EL (cell line): ENCODE data around the gene ZBTB7C.

Source experiments
- DNase-seq: peaks from one replicate; pipeline ENCODE4 v3.0.0-alpha.2; 2016

ZBTB7C gene

DNA sequence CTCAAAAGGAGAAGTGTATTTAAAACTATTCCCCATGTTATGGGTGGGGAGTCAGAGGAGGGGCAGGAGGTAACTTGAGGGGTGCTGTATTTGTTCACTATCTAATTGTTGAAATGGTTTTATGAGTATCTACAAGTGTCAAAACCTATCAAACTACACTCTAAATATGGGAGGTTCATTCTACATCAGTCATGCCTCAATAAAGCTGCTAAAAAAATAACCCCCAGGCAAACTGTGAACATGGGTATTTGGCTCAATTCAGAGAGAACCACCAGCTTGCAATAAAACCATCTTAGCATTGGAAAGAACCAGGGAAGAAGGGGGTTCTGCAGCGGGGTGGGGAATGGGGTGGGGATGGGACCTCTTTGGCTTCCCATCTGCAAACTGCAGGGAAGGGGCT is 302.7 kb downstream of the ZBTB7C start:
- DNase-seq = no peak

DNA sequence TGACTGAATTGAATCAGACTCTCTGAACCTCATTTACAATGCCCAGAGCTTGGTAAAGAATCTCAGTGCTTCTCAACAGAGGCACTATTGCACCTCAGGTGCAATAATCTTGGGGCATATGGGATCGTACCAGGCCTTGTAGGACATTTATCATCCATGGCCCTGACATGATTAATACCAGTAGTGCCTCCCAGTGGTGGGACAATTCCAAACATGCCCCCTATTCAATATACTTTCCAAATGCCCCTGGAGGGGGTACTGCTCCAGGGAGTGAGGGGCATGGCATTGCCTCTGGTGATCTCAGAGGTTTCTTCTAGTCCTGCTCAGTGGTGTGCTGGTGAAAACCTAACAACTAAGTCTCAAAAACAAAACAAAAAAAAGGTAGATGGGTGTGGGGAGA is 303.9 kb downstream of the ZBTB7C start:
- DNase-seq = no peak

DNA sequence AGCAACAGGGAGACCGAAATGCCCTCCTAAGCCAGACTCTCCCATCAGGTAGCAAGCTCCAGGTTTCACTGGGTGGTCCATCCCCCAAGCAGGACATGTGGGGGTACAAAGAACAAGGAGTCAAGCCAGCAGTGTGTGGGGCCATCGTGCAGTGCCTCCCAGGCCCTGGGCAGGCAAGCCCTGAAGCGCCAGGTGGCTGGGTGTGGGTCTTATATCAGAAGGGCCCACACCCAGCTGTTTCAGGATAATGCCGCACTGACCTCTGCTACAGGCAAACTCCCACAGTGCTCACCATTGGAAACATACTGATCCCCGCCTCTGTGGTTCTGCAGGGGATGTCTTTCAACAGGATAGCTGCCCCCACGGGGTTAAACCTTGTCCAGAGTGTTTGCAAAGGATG is 304.5 kb downstream of the ZBTB7C start:
- DNase-seq = no peak

DNA sequence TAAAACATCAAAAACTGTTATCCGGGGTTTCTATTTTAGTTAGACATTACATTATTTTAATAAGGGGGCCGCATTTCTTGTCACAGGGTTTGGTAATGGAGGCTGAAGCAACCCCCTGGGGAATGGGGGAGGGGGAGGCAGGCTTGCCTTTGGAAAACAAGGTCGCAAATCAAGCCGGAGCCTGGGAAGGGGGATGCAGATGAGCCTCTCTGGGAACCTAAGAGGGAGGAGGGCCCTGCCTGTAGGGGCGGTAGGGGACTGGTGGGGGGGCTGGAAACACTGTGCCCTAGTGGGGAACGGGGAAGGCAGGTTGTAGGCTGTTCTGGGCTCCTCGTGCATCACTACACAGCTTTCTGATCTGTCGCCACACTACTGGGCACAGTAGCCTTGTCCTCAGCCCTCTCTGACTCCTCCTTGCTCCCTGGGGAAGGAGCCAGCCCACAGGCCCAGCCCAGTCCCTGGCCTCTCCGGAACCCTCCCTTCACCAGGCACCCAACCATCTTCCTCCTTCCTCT is 308.5 kb downstream of the ZBTB7C start:
- no peak for DNase-seq

DNA sequence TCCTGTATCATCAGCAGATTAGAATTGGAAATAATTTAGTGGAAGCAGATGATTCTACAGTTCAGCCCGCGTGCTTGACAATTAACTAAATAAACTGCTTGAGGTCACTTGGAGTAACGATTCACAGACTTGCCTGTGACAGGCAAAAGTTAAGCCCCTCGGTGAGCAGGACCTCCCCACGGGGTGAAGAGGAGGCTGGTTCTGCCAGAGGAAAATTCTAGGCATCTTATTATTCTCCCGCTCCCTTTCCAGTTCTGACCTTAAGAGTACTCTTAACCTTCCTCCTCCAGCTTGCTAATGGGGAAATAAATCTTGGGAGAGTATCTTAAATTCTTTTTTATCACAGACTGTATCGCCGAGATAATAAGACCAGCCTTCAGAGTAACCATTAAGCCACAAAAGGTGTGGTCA is 309.0 kb downstream of the ZBTB7C start:
- no peak for DNase-seq

DNA sequence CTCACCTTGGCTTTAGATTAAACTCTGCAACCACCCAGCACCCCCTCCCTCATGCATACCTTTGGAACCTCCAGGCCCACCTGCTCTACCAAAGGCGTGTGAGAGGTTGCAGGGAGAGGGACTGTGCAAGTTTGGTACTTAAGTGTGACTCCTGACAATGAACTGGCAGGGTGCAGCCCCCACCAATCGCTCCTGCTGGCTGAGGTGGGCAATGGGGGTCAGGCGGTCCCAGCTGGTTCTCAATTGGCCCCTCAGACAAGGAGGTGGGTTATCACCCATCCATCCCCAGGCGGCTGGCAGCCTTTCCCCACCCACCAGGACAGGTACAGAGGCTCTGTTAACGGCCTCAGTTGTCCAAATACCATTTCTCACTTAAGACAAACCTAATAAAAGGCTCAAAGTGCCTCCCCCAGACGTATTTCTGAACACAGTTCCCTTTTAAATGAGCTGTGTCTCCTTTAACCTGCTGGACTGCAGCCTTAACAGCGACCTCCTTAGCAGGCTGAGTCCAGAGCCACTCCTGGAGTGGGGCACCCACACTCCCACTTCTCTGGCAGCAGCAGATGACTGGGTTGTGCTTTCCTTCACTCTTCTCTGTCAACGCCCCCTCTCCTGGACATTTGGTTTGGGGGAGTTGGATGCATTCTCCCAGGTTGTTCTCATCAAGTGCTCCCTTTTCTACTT is 309.6 kb downstream of the ZBTB7C start:
- no peak for DNase-seq

DNA sequence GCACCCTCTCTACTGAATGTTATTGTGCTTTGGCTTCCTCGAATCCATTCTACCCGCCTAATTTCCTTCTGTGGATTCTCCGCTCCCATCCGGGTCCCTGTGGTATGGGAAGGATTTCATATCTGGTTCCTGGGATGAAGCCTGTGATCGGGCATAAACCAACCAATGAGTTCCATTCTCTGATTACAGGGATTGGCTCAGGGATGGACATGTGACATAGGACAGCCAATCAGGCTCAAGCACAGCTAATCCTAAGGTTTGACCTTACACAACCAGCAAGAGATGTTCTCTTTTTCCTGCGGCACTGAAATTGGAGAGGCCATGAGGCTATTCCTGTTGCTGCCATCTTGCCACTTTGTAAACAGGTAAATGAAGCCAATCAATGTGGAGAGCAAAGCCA is 310.6 kb downstream of the ZBTB7C start:
- DNase-seq = no peak

DNA sequence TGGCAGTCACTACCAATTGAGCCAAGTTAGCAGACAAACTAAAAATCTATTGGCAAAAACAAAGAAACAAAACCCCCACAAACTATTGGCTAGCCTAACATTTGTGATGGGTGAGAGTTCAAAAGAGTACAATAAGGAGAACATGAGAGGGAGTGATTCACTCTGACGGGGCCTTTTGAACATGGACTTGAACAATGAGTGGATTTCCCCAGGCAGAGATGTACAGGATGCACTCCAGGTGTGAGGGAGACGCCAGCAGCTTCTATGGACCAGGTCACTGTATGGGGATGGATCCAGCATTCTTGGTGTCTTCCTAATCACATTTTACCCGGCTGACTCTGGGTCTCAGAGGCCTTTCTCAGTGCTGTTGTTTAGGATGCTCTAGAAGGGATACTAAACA is 311.2 kb downstream of the ZBTB7C start:
- no peak for DNase-seq

DNA sequence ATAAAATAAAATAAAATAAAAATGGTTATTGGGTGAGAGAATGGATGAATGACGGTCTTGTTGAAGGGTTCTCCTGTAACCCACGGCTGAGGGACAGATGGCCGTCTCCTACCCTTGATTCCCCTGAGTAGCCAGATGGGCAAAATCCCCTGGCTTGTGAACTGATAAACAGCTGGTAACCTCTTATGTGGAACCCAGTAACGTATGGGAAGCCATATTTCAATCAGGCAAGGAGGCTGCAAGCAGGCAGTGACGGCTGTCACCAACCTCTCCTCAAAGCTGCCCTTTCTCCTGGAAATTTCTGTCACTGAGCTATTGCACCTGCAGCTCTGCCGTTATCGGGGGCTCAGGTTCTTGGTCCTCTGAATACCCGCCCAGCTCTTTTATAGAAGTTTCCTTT is 313.5 kb downstream of the ZBTB7C start:
- DNase-seq = no peak

DNA sequence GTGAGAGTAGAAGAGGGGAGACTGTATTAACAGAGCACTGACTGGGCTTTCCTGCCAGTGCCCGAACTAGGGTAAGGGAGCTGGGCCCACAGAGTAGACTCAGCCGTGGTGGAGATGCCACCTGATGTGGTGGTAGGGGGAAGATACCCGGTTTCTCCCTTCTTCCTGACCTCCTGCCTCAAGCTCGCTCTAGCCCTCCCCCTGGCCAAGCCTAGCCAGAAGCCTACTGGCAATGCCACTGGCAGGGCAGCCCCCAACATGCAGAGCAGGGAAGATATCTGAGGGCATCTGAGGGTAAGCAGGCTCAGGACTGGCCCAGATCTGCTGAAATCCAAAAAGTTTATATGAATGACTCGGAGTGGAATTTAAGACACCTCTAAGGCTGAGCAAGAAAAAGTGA is 316.1 kb downstream of the ZBTB7C start:
- no peak for DNase-seq

DNA sequence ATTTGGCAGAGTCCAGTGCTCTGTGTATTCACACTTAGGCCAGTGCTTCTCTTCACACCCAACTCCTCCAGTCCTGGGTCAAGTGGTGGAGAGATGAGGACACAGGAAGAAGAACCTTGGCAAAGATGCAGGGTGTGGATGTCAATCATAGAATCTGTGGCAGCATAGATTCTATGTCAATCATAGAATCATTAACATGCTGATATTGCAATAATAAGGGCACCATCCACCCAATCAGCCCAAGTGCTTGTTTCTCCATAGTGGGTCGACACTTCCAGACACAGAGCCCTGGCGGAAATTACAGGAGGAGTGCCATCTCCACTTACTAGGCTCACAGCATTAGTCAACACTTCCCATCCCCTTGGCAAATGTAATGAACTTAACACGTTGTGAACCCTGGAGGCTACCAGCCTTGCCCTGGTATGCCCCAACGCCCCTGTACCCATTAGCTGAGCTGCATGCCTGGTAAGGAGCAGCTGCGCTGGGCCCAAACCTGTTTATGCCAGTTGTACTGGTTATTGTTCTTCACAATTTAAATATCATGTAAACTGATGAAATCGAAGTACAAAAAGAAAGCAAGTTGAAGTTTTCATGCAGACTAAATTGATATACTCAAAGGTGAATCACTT is 317.2 kb downstream of the ZBTB7C start:
- no peak for DNase-seq

DNA sequence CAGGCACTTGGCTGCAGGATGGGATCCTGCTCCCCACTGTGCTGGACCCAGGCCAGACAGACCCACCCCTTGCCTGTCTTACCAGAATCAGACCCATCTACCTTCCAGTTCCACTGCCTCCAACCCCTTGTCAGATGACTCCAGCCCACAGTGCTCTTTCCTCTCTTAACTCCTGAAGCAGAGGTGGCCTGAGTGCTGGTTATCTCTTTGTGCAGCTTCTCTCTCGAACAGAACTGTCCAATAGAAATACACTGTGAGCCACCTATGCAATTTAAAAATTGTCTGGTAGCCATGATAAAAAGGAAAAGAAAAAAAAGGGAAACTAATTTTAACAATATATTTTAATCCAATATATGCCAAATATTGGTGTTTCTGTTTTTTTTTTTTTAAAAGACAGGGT is 318.5 kb downstream of the ZBTB7C start:
- DNase-seq = no peak

DNA sequence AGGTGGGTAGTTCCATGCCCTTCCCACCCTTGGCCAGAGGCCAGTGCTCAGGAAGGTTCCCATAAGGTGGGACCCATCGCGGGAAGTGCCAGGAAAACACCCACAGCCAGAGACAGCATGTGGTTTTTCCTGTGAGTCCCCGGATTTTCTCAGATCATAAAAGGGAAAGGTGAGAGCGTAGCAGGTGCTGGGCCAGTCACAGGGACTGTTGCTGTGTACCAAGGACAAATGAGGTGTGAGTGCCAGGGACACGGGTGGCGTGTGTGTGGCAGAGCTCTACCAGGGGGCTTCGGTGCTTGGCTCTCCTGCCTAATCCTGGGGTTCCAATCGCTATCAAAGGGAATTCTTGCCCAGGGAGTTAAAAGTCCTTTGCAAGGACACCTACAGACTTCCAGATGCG is 319.2 kb downstream of the ZBTB7C start:
- DNase-seq = no peak

DNA sequence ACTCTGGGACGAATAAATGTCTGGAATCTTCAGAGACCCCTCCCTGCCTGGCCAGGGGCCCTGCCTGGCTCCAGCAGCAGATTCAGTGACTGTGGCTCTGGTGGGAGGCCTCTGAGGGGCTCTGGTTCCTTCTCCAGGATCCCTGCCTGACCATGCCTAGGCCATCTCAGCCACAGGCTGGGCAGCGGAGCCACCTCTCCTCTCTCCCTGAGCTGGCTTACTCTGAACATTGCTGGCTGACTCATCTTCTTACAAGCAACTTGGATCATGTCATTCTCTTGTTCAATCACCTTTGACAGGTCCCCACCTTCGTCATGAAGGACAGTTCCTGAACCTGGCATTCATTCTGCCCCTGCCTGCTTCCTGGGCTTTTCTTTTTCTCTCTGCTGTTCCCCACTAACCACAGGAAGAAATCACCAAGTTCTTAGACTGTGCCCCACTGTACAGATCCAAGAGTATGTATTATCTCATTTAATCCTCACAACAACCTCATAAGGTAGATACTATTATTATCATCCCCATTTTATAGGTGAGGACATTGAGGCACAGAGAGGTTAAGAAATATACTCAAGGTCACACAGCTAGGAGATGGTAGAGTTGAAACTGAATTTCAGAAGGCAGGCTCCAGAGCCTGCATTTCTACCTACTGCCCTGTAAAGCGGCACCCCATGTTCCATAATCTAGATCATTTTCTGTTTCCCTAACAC is 323.2 kb downstream of the ZBTB7C start:
- no peak for DNase-seq

DNA sequence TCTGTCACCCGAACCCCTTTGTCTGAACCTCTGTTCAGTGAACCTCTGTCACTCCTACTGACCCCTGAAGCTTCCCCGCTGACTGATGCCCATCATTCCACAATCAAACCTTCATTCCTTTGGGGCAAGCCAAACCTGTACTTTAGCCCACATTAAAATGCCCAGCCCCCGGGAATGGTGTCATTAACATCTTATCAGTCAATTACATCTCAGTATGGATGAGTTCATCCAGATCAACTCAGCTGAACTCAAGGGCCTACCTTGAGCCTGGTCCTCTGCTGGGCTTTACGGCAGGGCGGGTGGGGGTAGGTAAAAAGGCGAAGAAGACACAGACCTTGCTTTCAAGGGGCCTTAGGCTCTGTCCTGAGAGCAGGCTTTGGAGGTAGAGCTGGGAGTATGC is 324.3 kb downstream of the ZBTB7C start:
- no peak for DNase-seq

DNA sequence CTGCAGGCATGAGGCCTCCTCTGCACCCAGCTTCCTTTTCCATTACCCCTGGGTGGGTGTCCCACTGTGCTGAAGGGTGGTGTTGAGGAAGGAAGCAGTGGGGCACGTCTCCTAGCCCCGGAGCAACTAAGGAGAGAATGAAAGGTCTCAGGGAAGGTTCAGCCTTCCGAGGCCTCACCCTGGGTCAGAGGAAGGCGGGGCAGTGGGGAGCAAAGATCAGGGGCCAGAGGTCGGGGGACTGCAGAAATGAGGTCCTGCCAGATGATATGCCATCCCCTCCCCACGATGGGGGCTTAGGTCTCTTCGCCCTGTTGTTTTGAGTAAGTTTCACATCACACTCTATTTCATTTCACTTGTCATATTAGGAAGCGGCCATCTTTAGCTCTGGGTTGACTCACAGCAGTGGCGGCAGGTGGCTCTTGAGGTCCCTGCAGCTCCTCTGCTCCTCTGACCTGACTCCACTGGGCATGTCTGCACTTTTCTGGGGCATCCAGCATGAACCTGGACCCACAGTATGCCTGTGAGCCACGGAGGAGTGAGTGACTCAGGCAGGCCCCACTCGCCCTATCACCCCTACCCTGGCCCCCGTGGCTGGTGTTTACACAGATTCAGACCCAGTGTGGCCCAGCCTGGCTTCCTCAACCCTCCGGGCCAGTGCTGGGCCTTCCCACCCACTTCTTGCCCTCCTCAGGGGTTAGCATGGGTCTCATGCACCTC is 325.0 kb downstream of the ZBTB7C start:
- no peak for DNase-seq

DNA sequence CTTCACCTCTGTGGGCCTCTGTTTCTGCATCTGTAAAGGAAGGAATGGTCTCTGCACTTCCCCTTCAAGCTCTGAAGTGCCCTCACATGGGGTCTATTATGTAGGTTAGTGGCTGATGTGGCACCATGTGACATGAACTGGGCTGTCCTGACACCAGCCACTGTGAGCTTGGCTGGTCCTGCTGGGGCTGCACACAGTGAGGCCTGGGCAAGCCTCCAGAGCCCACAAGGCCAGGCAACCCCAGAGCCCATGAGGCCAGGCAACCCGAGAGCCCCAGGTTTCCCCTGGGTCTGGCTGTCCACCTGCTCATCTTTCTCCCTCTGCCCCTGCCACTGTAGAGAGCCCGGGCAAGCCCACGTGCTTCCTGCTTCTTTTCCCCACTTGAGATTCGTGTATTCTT is 328.6 kb downstream of the ZBTB7C start:
- no peak for DNase-seq

DNA sequence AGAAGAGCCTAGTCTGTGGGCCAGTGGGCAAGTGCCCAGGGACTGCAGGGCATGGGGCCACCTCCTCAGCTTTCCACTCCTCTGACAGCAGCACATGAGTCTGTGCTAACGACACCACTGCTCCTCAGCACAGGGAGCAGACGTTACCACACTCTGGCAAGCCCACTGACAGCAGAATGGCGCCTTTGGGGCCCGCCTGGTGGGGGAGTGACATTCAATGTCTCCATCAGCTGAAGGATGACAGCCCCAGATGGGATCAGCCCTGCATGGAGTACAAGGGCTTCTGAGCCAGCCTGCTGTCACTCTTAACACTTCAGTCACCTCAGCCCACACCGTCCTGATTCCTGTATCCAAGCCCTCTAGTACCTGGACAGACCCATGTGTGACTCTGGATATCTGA is 329.3 kb downstream of the ZBTB7C start:
- DNase-seq = no peak

DNA sequence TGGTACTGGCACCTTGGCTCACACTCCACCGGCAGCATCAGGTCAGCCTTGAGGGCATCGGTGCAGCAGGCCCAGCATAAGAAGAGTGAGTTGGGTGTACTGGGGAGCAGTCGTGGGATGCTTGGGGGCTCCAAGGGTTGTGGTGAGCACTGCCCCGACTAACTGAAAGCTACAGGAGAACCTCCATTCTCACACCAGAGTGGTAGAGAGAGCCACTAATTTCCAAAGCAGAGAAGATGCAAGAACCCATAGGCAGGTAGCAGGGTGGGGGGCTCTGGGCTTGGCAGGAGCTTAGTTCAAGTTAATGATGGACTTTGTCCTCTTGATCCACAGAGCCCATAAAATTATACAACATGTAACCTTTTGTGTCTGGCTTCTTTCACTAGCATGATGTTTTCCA is 330.7 kb downstream of the ZBTB7C start:
- no peak for DNase-seq

DNA sequence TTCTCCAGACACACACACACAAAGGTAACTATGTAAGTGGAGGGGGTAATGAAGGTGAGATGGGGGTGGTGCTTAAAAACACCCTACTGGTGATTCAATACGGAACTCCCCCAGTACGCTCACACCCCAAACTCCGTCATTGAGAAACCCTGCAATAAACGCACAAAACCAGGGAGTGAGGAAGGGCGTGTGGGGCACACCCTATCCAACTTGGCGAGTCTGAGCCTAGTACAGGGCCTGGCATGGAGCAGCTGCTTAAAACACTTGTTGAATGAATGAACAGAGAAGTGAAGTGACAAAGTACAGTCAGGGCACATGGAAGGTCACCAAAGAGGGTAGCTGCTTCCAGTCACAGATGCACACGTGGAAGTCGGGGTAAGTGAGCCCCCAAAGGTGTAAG is 331.9 kb downstream of the ZBTB7C start:
- DNase-seq = no peak

DNA sequence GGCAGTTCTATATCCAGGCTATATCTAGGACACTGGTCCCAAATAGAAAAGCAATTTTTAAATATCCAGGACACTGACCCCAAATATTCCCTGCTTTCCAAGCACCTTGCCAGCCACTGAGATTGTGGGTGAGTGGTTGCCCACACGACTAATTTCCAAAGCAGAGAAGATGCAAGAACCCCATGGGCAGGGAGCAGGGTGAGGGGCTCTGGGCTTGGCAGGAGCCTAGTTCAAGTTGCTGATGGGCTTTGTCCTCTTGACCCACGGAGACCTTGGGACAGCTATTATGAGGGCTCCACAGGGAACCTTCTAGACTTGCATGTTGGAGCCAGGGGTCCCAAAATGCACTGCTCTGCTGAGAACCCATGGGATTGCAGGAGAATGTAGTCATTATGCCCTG is 332.7 kb downstream of the ZBTB7C start:
- DNase-seq = no peak

DNA sequence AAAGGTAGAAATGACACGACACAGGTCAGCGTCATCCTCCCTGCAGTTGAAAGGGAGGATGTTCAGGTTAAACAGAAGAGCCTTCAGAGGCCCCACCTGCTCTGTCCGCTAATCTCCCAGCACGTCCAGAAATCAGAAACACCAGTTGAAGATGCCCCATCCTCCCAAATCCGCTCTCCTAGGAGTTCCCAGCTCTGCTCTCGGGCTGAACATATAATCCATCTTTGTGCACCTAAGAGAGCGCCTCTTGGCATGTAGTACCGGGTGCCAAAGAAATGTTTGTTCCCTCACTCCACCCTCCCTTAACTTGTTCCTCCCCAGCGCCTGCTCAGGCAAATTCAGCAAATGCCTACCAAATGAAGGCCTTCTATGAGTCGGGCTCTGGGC is 333.5 kb downstream of the ZBTB7C start:
- no peak for DNase-seq

DNA sequence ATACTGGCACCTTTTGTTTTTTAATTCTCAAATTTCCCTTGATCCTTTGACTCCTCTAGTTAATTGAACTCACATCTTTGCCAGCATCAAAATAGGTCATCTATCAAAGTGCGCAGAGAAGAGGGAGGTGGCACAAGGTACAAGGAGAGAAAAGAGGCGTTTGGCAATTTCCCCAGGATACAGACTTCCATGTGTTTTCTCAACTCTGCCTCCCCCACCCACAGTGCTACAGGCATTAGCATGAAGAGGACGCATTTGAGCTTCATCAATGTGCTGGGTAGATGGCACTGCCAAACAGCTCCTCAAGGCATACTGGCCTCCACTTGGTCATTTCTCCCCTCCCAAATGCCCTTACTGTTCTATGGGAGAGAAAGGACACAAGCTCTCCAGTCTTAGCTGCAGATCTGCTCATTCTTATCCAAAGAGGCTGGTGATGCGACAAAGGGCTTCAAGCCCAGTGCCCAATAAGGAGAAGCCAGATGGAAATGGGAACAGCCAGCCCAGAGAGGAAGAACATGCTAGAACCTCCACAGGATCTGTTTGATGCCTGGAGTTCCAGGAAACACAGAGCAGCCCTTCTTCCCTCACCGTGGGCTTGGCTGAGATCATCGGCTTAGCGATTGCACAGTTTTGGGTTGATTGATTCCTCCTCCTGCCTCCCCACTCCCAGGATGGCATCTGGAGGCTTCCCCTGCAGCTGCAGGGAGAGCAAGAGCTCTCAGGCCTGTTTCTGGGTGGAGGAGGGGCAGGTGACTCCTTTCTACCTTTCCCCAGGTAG is 334.1 kb downstream of the ZBTB7C start:
- DNase-seq = no peak
